ENCODE measurements around the gene EXOSC2. TPM values are rescaled to one million over a fixed set of nuclear protein-coding genes. Genes with fewer than 3 reads are reported as not detected.

Gene EXOSC2
- total and polyA plus RNA-seq, 2 of the 4 experiments (the other 2 are of a cell fraction) = 27.0 to 48.6 TPM

DNA sequence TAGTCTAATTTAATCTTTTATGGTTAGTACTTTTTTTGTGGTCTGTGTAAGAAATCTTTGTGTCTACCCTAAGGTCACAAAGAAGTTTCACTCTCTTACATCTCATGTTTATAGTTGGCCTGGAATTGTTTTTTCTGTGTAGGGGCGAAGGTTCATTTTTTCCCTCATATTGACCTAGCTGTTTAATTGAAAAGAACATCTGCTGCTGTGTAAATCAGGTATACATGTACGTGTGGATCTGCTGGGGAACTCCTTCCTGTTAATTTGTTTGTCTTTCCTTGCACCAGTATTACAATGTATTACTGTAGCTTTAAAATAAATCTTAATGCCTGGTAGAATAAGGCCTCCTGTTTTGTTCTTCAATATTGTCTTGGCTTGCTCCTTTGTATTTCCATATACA, 37.8 kb downstream of the EXOSC2 start:
- no peak overlapping the region for H3K4ac ChIP-seq (ENCODE audit: low read depth, low read length)
- H3K9me1 ChIP-seq (ENCODE audit: insufficient read depth, low read length) = peaks cover 8% of the 10 kb centered on the region
- H2AK9ac ChIP-seq (replicated peaks; ENCODE audit: low read depth, low read length, poor library complexity) = no peak overlapping the region
- no CpG with 5 or more reads among the region's 2 CpGs for WGBS, 2 experiments (ENCODE audit: extremely low coverage in 2 of 2, insufficient read length in 1 of 2)
- in situ Hi-C loops (cut with MboI; ENCODE audit: low sequenced_read_pairs) = no loop called here
- H3K27me3 ChIP-seq (ENCODE audit: control insufficient read depth, insufficient read depth, low read length) = no peaks in the 10 kb centered on the region
- no peak overlapping the region for H3K4me3 ChIP-seq (ENCODE audit: insufficient read depth, low read depth, low read length)
- H3K9me3 ChIP-seq (ENCODE audit: control insufficient read depth, insufficient read depth, low read length) = no peaks in the 10 kb centered on the region
- H4K5ac ChIP-seq (ENCODE audit: low read depth, low read length) = no peak overlapping the region
- no TSS peak for BruUV-seq (replicated peaks)
- no peak overlapping the region for H3K9ac ChIP-seq (ENCODE audit: low read depth, low read length)
- no peak overlapping the region for H3K4me2 ChIP-seq (ENCODE audit: low read depth, low read length)
- H3K18ac ChIP-seq (ENCODE audit: low read depth, low read length) = no peak overlapping the region
- no peak overlapping the region for H2BK15ac ChIP-seq (ENCODE audit: low read depth, low read length)
- intact Hi-C loops (cut with micrococcal nuclease) = no loop called here
- no peak for DNase-seq
- H2AFZ ChIP-seq (replicated peaks; ENCODE audit: low read length, poor library complexity) = no peak overlapping the region
- H4K91ac ChIP-seq (ENCODE audit: insufficient read depth, low read depth, low read length) = no peak overlapping the region
- H3K4me1 ChIP-seq (ENCODE audit: control insufficient read depth, insufficient read depth, low read length) = peaks cover 6% of the 10 kb centered on the region
- no peak overlapping the region for H2BK120ac ChIP-seq (ENCODE audit: low read depth, low read length)
- no peak overlapping the region for H2BK20ac ChIP-seq (ENCODE audit: low read depth, low read length)
- TF ChIP-seq, protein P1, sequence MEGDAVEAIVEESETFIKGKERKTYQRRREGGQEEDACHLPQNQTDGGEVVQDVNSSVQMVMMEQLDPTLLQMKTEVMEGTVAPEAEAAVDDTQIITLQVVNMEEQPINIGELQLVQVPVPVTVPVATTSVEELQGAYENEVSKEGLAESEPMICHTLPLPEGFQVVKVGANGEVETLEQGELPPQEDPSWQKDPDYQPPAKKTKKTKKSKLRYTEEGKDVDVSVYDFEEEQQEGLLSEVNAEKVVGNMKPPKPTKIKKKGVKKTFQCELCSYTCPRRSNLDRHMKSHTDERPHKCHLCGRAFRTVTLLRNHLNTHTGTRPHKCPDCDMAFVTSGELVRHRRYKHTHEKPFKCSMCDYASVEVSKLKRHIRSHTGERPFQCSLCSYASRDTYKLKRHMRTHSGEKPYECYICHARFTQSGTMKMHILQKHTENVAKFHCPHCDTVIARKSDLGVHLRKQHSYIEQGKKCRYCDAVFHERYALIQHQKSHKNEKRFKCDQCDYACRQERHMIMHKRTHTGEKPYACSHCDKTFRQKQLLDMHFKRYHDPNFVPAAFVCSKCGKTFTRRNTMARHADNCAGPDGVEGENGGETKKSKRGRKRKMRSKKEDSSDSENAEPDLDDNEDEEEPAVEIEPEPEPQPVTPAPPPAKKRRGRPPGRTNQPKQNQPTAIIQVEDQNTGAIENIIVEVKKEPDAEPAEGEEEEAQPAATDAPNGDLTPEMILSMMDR (conservative IDR thresholded peaks at IDR 0.05; ENCODE audit: low read depth, low read length) = no peak
- TF ChIP-seq, protein P2, sequence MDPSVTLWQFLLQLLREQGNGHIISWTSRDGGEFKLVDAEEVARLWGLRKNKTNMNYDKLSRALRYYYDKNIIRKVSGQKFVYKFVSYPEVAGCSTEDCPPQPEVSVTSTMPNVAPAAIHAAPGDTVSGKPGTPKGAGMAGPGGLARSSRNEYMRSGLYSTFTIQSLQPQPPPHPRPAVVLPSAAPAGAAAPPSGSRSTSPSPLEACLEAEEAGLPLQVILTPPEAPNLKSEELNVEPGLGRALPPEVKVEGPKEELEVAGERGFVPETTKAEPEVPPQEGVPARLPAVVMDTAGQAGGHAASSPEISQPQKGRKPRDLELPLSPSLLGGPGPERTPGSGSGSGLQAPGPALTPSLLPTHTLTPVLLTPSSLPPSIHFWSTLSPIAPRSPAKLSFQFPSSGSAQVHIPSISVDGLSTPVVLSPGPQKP (IDR thresholded peaks at IDR 0.05; ENCODE audit: borderline replicate concordance, low read depth, low read length) = no peak
- TF ChIP-seq, protein P3, sequence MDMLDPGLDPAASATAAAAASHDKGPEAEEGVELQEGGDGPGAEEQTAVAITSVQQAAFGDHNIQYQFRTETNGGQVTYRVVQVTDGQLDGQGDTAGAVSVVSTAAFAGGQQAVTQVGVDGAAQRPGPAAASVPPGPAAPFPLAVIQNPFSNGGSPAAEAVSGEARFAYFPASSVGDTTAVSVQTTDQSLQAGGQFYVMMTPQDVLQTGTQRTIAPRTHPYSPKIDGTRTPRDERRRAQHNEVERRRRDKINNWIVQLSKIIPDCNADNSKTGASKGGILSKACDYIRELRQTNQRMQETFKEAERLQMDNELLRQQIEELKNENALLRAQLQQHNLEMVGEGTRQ (IDR thresholded peaks at IDR 0.05; ENCODE audit: low read depth, low read length) = no peak
- TF ChIP-seq RCOR1 (IDR thresholded peaks at IDR 0.05; ENCODE audit: insufficient replicate concordance, low read length) (no peak), POLR2A (IDR thresholded peaks at IDR 0.05; ENCODE audit: low read depth, low read length) (no peak), FOS (IDR thresholded peaks at IDR 0.05; ENCODE audit: low read depth, low read length) (no peak), BHLHE40 (IDR thresholded peaks at IDR 0.05; ENCODE audit: low read depth, low read length) (no peak), CHD1 (IDR thresholded peaks at IDR 0.05; ENCODE audit: low read depth, low read length) (no peak), CEBPB (IDR thresholded peaks at IDR 0.05; ENCODE audit: low read depth, low read length) (no peak), RFX5 (IDR thresholded peaks at IDR 0.05; ENCODE audit: low read depth, low read length) (no peak), MAFK (IDR thresholded peaks at IDR 0.05; ENCODE audit: low read depth, low read length) (no peak), SMC3 (IDR thresholded peaks at IDR 0.05; ENCODE audit: low read depth, low read length) (no peak), NFE2L2 (IDR thresholded peaks at IDR 0.05; ENCODE audit: low read depth, low read length) (no peak), RAD21 (IDR thresholded peaks at IDR 0.05; ENCODE audit: low read length) (no peak), MAZ (IDR thresholded peaks at IDR 0.05; ENCODE audit: borderline replicate concordance, low read depth, low read length) (no peak)
- no peak overlapping the region for H3K23ac ChIP-seq (ENCODE audit: low read depth, low read length)
- H3K56ac ChIP-seq (ENCODE audit: extremely low read depth, insufficient read depth, low read length) = no peak overlapping the region
- no peak for ATAC-seq (ENCODE audit: low read depth)
- no peak overlapping the region for H3K14ac ChIP-seq (replicated peaks; ENCODE audit: low read depth, low read length)
- no peak overlapping the region for H3K27ac ChIP-seq (ENCODE audit: insufficient read depth, low read length)
- H4K8ac ChIP-seq (ENCODE audit: low read depth in 2 of 2, low read length in 2 of 2) = no peak overlapping the region
- peaks cover 26 to 69% of the 10 kb centered on the region in 2 experiments for H3K79me1 ChIP-seq (ENCODE audit: low read depth in 1 of 2, low read length in 2 of 2)
- CTCF ChIA-PET = interaction anchor here (0.7 to 1.3 kb wide), 2 partner anchors 16 to 429 kb away, joined by 3 to 4 read pairs; no protein-coding TSS in a partner anchor
- dilution Hi-C loops (cut with HindIII; ENCODE audit: low sequenced_read_pairs, unreplicated experiment) = no loop called here
- H3K36me3 ChIP-seq (ENCODE audit: control insufficient read depth, insufficient read depth, low read length) = no peaks in the 10 kb centered on the region
- H2AK5ac ChIP-seq (ENCODE audit: low read depth, low read length) = no peak overlapping the region
- POLR2A ChIA-PET (ENCODE audit: unreplicated experiment) = no interaction called here
- peaks cover 22% of the 10 kb centered on the region for H4K20me1 ChIP-seq (ENCODE audit: insufficient read depth, low read length)
- H2BK5ac ChIP-seq (ENCODE audit: low read depth, low read length, poor library complexity, severe bottlenecking) = no peak overlapping the region
